GM12801 (cell line): ENCODE results near the gene TIGD6.

Source experiments
- CTCF ChIP-seq: IDR thresholded peaks from one replicate; pipeline ENCODE4 v1.5.1; 2011; ENCODE audit warnings: control low read depth; ENCODE audit not compliant: insufficient read length; ENCODE audit errors: extremely low read depth

TIGD6 gene

GRCh38 chr5:150015415-150015814 lies 15.0 kb upstream of the TIGD6 start:
- TF ChIP-seq CTCF: no peak

DNA sequence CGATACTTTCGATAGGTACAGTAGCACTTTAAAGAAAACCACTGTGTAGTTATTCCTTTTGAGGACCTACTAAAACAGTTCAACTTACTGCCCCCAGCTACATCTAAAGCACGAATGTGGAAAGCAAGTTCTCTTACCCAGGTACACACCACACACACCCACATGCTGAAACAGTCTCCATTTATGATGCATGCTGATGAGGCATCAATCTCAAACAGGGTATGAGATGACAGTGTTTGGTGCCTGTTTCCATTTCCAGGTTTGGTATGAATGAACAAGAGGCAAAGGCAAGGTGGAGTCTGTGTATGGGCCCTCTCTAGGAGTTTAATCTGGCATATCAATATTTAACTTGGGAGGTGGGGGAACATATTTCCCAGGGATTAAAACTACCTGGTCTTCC lies 14.0 kb upstream of the TIGD6 start:
- TF ChIP-seq CTCF: no peak

GRCh38 chr5:150013931-150014330 lies 13.5 kb upstream of the TIGD6 start:
- no peak for TF ChIP-seq CTCF

DNA sequence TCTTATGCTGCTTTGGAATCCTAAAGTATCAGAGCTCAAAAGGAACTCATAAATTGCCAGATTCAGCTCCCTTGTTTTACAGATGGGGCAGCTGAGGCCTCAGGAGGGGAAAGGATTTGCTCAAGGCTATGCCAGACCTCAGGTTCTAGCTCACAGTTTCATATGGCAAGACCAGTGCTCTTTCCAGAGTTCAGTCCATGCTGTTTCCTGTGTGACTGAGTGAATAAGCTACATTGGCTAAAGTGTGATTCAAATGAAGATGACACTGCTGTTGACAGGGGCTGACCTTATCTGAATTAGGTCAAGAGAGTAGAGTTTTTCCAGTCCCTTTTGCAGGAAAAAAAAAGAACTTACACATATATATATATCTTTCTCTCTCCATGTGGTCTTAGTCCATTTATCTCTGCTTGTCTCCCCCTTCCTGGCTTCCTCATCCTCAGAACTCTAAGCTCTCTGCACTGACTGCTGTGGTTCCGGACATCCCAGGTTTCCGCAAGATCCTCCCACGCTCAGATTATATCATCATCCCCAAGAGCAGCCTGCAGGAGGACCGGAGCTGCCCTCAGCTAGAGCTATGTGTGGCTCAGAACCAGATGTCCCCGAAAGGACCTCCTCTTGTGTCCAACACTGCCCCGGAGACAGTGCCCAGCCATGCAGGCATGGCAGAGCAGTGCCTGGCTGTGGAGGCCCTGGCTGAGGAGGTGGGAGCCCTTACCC lies 9.4 kb upstream of the TIGD6 start:
- TF ChIP-seq CTCF: no peak

DNA sequence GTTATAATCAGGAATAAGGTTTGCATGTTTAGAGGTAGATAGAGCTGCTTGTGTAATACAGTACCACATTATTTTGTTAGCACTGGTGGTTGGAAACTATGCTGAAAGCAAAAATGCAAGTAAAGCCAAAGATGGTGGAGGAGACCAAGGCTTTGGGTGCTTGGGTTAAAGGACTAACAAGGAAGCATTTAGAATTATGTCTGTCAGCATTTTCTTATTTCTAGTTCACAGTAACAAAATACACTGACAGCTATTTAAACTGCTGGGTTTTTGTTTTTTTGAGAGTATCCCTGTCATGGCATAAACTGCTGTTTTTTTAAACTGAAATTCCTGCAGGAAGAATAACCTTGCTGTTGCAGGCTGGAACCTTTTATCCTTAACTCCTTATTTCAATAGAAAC lies 6.6 kb upstream of the TIGD6 start:
- TF ChIP-seq CTCF: no peak

- no peak for TF ChIP-seq CTCF
These were observed 5.9 kb upstream of the TIGD6 start for GRCh38 chr5:150006318-150006717.

DNA sequence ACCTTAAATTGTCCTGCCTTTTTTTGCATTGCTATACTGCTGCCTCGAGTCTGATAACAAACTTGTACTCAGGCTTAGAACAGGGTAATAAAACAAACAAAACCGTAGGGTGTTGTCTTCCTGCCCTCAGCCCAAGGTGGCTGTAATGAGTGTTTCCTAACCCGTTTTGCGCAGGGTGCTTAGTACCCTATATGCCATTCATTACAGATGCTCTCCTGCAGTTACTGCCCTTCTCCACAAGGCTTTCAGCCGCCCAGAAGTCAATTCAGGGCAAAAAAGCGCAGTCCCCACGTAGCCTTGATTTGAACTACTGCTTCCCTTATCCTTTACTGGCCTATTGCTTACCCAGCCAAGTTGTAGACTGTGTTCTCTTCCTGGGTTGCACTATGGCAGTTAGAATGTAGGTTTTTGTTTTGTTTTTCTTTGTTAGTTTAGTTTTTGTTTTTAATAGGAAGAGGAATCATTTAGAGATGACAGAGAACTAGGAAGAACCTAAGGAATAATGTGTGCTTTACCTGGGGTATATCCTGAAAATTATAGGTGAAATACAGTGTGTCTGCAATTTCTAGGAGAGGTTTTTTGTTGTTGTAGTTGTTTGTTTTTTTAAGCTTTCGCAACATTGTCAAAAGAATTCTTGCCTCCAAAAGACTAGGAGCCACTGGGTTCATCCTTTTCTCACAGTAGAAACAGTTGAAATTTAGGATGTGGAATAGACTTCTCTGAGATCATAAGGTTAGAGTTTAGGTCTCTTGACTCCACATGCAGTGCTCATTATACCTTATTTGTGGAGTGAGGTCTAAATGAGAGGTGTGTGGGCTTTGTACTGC lies 1.4 kb upstream of the TIGD6 start:
- TF ChIP-seq CTCF: no peak
